Neuron (in vitro differentiated cells): ENCODE measurements around the gene FAM3B.

ENCODE experiments used
- H2AFZ ChIP-seq: one replicate; pipeline ENCODE4 v1.6.1; 2013; ENCODE audit warnings: low read depth, mild to moderate bottlenecking, inconsistent platforms, low read length, moderate library complexity
- H3K27me3 ChIP-seq: one replicate; pipeline ENCODE4 v1.6.1; 2013; ENCODE audit warnings: low read length; ENCODE audit not compliant: insufficient read depth
- H3K36me3 ChIP-seq: one replicate; pipeline ENCODE4 v1.6.1; 2013; ENCODE audit warnings: low read length; ENCODE audit not compliant: insufficient read depth
- H3K4me1 ChIP-seq: one replicate; pipeline ENCODE4 v1.6.1; 2013; ENCODE audit warnings: low read length; ENCODE audit not compliant: insufficient read depth
- H3K4me3 ChIP-seq: 2 replicates; pipeline ENCODE4 v1.5.1; 2013; ENCODE audit warnings: mild to moderate bottlenecking, low read length, moderate library complexity
- H3K9me3 ChIP-seq: one replicate; pipeline ENCODE4 v1.6.1; 2013; ENCODE audit warnings: low read length

FAM3B gene

DNA sequence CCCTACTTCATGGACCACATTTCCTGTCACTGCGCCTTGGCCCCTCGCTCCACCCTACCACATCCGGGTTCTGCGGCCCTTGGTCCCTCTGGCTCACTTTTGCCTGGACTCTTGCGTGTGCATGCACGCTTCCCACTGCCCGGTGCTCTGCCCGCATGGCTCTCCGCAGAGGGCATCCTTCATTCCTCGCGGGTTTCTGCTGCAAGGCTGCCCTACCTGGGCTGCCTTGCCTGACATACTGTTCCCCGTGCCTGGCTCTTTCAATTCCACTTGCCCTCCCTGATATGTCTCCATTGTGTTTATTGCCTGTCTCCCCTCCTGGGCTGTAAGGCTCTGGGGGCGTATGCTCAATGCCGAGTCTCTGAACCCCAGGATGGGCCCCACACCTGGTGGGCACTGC, 71.7 kb downstream of the FAM3B start:
- H3K4me1 ChIP-seq, result no peaks in the 10 kb centered on the region
- H2AFZ ChIP-seq, result no peak overlapping the region
- no peaks in the 10 kb centered on the region for H3K36me3 ChIP-seq
- no peak overlapping the region for H3K4me3 ChIP-seq
- H3K27me3 ChIP-seq, result no peaks in the 10 kb centered on the region
- H3K9me3 ChIP-seq, result no peaks in the 10 kb centered on the region

DNA sequence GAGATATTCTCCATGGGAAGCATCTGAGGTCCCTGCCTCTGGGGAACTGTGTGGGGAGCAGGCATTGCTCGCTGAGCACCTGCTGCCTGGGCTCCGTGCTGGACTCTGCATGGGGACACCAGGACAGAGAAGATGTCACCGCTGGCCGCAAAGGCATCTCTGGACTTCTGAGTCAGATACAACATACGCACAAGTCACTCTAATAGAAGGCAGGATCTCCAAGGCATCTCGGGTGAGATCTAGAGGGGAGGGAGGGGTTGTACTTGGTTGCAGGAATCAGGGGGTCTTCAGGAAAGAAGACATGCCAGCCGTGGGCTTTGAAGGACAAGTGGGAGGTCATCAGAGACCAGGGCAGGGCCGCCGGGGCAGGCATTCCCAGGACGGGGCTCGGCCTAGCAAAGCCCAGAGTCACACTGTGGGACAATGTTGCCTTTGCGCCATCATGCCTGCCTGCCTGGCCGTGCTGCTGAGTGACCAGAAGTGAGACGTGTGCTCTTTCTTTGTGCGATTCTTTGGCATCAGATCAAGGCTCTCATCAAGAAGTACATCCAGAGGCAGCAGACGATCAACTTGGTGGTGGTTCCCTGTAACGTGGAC, 73.5 kb downstream of the FAM3B start:
- no peak overlapping the region for H3K4me3 ChIP-seq
- no peaks in the 10 kb centered on the region for H3K4me1 ChIP-seq
- no peak overlapping the region for H2AFZ ChIP-seq
- H3K9me3 ChIP-seq, result no peaks in the 10 kb centered on the region
- H3K36me3 ChIP-seq, result no peaks in the 10 kb centered on the region
- no peaks in the 10 kb centered on the region for H3K27me3 ChIP-seq

DNA sequence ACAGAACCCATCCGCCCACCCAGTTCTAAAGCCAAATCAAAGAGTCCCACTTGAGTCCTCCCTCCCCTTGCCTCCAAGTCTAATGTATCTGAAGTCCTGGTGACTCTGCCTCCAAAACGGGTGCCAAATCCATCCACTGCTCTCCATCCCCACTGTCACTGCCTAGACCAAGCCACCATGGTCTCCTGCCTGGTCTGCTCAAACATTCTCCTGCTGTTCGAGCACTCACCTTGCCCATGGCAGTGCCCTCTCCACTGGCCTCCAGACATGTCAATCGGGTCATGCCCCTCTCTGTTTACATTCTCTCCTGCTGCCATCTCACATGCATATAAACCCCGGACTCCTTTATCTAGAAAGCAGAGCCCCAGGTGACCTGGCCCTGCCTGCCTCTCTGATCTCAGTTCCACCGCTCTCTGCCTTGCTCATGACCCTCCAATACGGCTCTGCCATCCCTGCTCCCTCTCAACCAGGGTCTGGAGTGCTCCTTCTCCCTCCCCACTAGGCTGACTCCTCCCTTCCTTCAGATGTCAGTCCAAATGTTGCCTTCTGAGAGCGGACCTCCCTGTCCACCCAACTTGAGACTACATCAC, 77.4 kb downstream of the FAM3B start:
- no peaks in the 10 kb centered on the region for H3K27me3 ChIP-seq
- H3K4me3 ChIP-seq, result no peak overlapping the region
- H3K9me3 ChIP-seq, result no peaks in the 10 kb centered on the region
- H3K4me1 ChIP-seq, result no peaks in the 10 kb centered on the region
- no peaks in the 10 kb centered on the region for H3K36me3 ChIP-seq
- no peak overlapping the region for H2AFZ ChIP-seq

DNA sequence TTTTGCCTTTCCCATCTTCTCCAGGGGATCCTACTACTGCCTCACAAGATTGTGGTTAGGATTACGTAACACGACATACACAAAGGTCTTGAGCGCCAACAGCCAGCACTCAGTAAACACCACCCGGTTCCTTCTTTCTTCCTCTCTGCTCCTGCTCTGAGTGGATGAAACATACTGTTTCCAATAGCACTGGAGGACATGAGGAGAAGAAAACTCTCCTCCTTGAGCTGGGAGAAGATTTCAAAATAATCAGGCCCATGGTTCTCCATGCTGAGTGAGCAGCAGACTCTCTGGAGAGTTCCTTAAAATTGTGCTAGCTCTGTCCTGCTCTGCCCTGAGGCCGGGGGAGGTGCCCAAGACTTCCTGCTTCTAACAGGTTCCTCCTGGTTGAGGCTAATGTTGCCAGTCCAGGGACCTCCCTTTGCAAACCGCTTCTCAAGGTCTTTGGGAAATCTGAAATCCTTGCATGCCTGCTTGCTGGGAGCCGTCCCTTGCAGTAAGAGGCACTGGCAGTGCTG, 80.0 kb downstream of the FAM3B start:
- H3K9me3 ChIP-seq, result no peaks in the 10 kb centered on the region
- H3K36me3 ChIP-seq, result no peaks in the 10 kb centered on the region
- H3K4me3 ChIP-seq, result no peak overlapping the region
- no peak overlapping the region for H2AFZ ChIP-seq
- no peaks in the 10 kb centered on the region for H3K27me3 ChIP-seq
- no peaks in the 10 kb centered on the region for H3K4me1 ChIP-seq

DNA sequence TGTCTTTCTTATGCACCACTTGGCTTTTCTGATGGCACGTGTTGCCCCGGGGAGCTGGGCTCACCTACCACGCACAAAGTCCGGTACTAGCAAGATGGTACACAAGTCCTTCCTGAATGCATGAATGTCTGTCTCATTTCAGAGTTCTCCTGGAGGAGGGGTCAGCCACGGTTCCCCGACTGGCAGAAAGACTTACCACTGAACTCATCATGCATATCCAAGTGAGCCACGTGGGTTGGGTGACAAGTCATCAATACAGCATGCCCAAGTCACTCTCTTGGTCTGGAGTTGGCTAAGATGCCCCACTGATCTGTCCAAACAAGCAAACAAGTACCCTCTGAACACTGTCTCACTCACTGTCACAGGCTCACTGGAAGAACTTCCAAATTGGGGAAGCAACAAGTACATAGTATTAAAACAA, 80.9 kb downstream of the FAM3B start:
- Histone ChIP-seq H3K36me3 (no peaks in the 10 kb centered on the region), H3K27me3 (no peaks in the 10 kb centered on the region), H3K4me1 (no peaks in the 10 kb centered on the region)

DNA sequence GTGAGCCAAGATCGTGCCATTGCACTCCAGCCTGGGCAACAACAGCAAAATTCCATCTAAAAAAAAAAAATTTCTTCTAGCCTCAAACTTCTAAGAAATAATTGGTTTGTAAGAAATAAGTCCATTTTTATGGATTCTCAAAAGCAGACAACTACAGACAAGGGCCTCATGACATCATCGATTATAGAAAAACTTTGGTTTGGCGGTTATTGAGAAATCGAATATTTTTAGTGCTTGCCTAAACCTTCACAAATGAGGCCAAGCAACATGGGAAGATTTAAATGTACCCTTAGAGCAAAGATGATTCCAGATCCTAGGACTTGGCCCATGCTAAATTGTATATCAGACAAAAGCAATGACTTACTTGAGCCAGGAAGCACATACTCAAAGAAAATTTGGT, 81.7 kb downstream of the FAM3B start:
- Histone ChIP-seq H3K9me3 (no peaks in the 10 kb centered on the region), H3K4me3 (no peak overlapping the region), H2AFZ (no peak overlapping the region), H3K36me3 (no peaks in the 10 kb centered on the region), H3K4me1 (no peaks in the 10 kb centered on the region), H3K27me3 (no peaks in the 10 kb centered on the region)

More for the DNA sequence above, 80.9 kb downstream of the FAM3B start:
- Histone ChIP-seq H2AFZ (no peak overlapping the region), H3K4me3 (no peak overlapping the region), H3K9me3 (no peaks in the 10 kb centered on the region)

DNA sequence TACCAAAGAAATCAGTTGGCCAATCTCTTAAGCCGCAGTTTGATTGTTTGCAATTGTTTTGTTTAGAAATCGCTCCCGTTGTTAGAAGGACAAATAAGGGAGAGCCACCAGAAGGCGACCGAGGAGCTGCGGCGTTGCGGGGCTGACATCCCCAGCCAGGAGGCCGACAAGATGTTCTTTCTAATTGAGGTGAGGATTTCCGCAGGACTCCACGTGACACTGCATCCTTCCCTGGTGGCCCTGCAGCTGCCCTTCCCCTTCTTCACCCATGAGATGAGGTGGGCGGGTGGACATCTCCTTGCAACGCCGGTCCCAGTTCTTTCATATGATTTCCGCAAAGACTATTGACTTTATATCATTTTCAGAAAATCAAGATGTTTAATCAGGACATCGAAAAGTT, 82.2 kb downstream of the FAM3B start:
- H3K9me3 ChIP-seq, result no peaks in the 10 kb centered on the region
- no peaks in the 10 kb centered on the region for H3K4me1 ChIP-seq
- H2AFZ ChIP-seq, result no peak overlapping the region
- no peak overlapping the region for H3K4me3 ChIP-seq
- no peaks in the 10 kb centered on the region for H3K27me3 ChIP-seq
- no peaks in the 10 kb centered on the region for H3K36me3 ChIP-seq

DNA sequence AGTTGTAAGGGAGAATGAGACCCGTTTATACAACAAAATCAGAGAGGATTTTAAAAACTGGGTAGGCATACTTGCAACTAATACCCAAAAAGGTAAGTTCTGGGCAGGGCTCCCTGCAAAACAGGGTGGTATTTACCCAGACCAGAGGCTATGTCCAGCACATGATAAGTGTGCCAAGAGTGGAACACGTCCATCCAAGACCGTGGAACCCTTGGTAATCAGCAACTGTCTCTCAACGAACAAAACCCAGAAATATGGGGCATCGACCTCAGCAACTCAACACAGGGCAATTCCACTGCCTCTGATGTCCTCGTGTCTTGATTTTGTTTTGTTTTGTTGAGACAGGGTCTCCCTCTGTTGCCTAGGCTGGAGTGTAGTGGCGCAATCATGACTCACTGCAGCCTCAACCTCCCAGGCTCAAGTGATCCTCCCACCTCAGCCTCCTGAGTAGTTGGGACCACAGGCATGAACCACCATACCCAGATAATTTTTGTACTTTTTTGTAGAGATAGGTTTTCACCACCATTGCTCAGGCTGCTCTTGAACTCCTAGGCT, 82.7 kb downstream of the FAM3B start:
- Histone ChIP-seq H2AFZ (no peak overlapping the region), H3K4me3 (no peak overlapping the region), H3K4me1 (no peaks in the 10 kb centered on the region), H3K9me3 (no peaks in the 10 kb centered on the region), H3K36me3 (no peaks in the 10 kb centered on the region), H3K27me3 (no peaks in the 10 kb centered on the region)

DNA sequence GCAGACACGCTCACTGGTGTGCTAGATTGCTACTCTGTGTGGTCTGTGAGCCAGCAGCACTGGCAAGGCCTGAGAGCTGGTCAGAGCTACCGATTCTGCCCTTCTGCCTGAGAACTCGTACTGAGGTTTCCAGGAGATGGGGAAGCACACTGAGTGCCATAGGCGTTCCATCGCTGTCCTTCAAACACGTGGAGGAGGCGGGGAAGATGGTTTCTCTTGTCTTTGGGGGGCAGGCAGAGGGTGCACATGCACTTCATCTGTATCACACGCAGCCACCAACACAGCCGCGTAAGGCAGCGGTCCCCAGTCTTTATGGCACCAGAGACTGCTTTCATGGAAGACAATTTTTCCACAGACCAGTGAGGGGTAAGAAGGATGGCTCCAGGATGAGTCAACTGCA, 85.6 kb downstream of the FAM3B start:
- no peaks in the 10 kb centered on the region for H3K27me3 ChIP-seq
- no peak overlapping the region for H3K4me3 ChIP-seq
- H2AFZ ChIP-seq, result no peak overlapping the region
- no peaks in the 10 kb centered on the region for H3K9me3 ChIP-seq
- no peaks in the 10 kb centered on the region for H3K36me3 ChIP-seq
- no peaks in the 10 kb centered on the region for H3K4me1 ChIP-seq

DNA sequence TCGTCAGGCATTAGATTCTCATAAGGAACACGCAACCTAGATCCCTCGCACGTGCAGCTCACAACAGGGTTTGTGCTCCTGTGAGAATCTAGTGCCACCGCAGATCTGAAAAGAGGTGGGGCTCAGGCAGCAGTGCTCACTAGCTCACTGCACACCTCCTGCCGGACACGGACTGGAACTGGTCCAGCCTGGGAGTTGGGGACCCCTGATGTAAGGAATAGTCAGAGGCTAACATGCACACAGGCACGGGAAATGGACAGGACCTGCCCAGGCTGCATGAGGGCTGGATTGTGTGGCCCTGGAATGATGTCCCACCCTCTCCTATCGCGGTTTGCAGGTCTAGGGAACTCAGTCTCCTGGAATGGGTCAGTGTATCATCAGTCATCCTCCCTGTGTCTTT, 86.2 kb downstream of the FAM3B start:
- Histone ChIP-seq H3K9me3 (no peaks in the 10 kb centered on the region), H2AFZ (no peak overlapping the region), H3K36me3 (no peaks in the 10 kb centered on the region), H3K4me1 (no peaks in the 10 kb centered on the region), H3K27me3 (no peaks in the 10 kb centered on the region), H3K4me3 (no peak overlapping the region)

DNA sequence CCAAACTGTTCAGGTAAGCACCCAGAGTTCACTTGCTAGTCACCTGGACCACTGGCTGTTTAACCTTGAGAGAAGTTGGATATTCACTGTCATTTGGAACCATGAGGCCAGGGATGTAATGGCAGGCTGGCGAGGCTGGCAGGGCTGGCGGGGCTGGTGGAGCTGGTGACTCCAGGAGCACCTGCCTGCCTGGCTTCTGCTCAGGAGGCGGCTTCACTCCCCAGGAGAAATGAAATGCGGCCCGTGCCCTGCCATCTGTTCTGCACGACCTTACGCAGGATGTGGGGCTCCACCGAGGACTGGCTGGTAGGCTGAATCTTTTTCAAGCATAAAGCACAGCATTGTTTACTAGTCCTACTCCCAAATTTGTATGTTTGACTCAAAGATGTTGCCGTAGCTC, 86.7 kb downstream of the FAM3B start:
- H2AFZ ChIP-seq, result no peak overlapping the region
- no peaks in the 10 kb centered on the region for H3K36me3 ChIP-seq
- H3K4me1 ChIP-seq, result no peaks in the 10 kb centered on the region
- H3K4me3 ChIP-seq, result no peak overlapping the region
- no peaks in the 10 kb centered on the region for H3K27me3 ChIP-seq
- H3K9me3 ChIP-seq, result no peaks in the 10 kb centered on the region

DNA sequence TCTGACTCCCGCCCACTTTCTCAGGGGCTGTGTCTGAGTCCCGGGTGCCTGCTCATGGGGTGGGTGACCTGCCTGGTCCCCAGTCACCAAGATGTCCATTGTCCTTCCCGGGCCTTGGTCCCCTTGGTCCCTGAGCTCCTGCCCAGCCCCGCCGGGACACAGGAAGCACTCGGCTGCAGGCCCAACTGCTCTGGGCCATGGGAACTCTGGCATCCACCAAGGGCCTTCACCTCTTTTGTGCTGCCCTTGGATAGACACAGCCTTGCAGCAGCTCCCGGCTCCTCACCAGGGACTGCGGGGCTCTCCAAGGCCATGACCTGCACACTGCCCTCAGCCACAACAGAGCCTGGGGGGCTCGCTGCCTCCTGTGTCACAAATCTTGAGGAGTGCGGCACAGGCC, 87.4 kb downstream of the FAM3B start:
- Histone ChIP-seq H3K4me3 (no peak overlapping the region), H2AFZ (no peak overlapping the region), H3K4me1 (no peaks in the 10 kb centered on the region), H3K9me3 (no peaks in the 10 kb centered on the region), H3K27me3 (no peaks in the 10 kb centered on the region), H3K36me3 (no peaks in the 10 kb centered on the region)

DNA sequence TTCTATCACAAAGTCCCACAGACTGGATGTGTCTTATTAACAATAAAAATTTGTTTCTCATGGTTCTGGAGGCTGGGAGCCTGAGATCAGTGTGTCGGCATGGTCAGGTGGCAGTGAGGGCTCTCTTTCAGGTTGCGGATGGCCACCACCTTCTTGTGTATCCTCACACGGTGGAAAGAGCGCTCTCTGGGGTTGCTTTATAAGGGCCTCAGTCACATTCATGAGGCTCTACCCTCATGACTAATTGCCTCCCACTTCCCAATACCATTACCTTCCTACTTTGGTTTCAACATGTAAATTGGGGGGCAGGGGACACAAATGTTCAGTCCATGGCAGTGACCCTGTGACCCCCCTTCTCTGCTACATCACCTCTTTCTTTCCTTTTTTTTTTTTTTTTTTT, 88.7 kb downstream of the FAM3B start:
- Histone ChIP-seq H3K4me3 (no peak overlapping the region), H3K9me3 (no peaks in the 10 kb centered on the region), H3K4me1 (no peaks in the 10 kb centered on the region), H2AFZ (no peak overlapping the region), H3K27me3 (no peaks in the 10 kb centered on the region), H3K36me3 (no peaks in the 10 kb centered on the region)

DNA sequence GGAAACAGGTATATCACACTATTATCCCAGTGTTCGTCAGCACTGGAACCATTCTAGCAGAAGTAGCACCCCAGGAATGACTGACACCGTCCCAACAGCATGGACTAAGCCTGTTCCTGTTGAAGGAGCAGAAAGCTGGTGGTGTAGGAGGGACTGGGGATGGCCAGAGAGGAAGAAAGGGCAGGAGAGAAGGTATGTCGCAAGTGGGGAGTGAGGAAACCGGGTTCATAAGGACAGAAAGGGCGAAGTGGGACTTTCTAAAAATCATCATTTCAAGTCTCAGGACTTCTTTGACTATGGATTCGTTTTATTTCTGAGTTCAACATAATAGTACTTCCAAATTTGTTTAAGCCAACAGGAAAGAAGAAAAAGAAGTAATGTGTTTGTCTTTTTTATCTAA, 89.7 kb downstream of the FAM3B start:
- no peaks in the 10 kb centered on the region for H3K9me3 ChIP-seq

More for the DNA sequence above, 89.7 kb downstream of the FAM3B start:
- Histone ChIP-seq H3K4me1 (no peaks in the 10 kb centered on the region), H3K27me3 (no peaks in the 10 kb centered on the region), H3K4me3 (no peak overlapping the region), H2AFZ (no peak overlapping the region), H3K36me3 (no peaks in the 10 kb centered on the region)
